HepG2 (cell line): ENCODE measurements around the gene OR10H1. TPM values are rescaled to one million over a fixed set of nuclear protein-coding genes. Genes with fewer than 3 reads are reported as not detected.

Experiments
- GABPA ChIP-seq, 2 experiments: IDR thresholded peaks; 2 replicates each; pipeline ENCODE4 v1.6.1; 2011 to 2016; ENCODE audit warnings: low read depth in 2 of 2, low read length in 1 of 2, missing biosample characterization in 1 of 2, missing genetic modification characterization in 1 of 2
- KMT2B ChIP-seq: IDR thresholded peaks from 2 replicates; pipeline ENCODE4 v1.6.1; 2016; ENCODE audit warnings: missing genetic modification reagents, missing compliant biosample characterization
- MTA3 ChIP-seq: sonication (generic); formaldehyde crosslinking; IDR thresholded peaks from 2 replicates; pipeline ENCODE4 v1.4.0; 2020; ENCODE audit warnings: missing genetic modification reagents
- YEATS2 ChIP-seq: sonication (generic); formaldehyde crosslinking; IDR thresholded peaks from 2 replicates; pipeline ENCODE4 v1.4.0; 2020; ENCODE audit warnings: missing genetic modification reagents, borderline replicate concordance
- YY1 ChIP-seq: IDR thresholded peaks from 2 replicates; pipeline ENCODE4 v1.6.1; 2011; ENCODE audit warnings: low read length, low read depth, moderate library complexity, mild to moderate bottlenecking; ENCODE audit not compliant: insufficient read depth, insufficient replicate concordance
- ZBTB38 ChIP-seq: sonication (generic); formaldehyde crosslinking; IDR thresholded peaks from 2 replicates; pipeline ENCODE4 v1.5.1; 2020; ENCODE audit warnings: mild to moderate bottlenecking, missing genetic modification reagents
- ZBTB40 ChIP-seq, 2 experiments: fragments of 450-650 bp in 1 of 2; sonication (generic) in 1 of 2; formaldehyde crosslinking in 1 of 2; IDR thresholded peaks; 2 replicates each; pipeline versions ENCODE4 v1.6.1 to v1.8.0; 2016 to 2022; ENCODE audit warnings: antibody characterized with exemption in 1 of 2, mild to moderate bottlenecking in 1 of 2, missing genetic modification reagents in 1 of 2
- ZNF101 ChIP-seq: sonication (generic); formaldehyde crosslinking; IDR thresholded peaks from 2 replicates; pipeline ENCODE4 v1.4.0; 2020; ENCODE audit warnings: mild to moderate bottlenecking, low read depth, missing genetic modification reagents, borderline replicate concordance
- ZNF570 ChIP-seq: sonication (generic); formaldehyde crosslinking; IDR thresholded peaks from 2 replicates; pipeline ENCODE4 v1.4.0; 2020; ENCODE audit warnings: mild to moderate bottlenecking, missing genetic modification reagents, borderline replicate concordance
- ZNF704 ChIP-seq: sonication (generic); formaldehyde crosslinking; IDR thresholded peaks from 2 replicates; pipeline ENCODE4 v1.8.1; 2023; ENCODE audit warnings: mild to moderate bottlenecking, inconsistent platforms, moderate library complexity, missing genetic modification reagents, borderline replicate concordance
- ZNF737 ChIP-seq: sonication (generic); formaldehyde crosslinking; IDR thresholded peaks from 2 replicates; pipeline ENCODE4 v1.5.0; 2020; ENCODE audit warnings: missing genetic modification reagents, mild to moderate bottlenecking, borderline replicate concordance
- ZNF75D ChIP-seq: sonication (generic); formaldehyde crosslinking; IDR thresholded peaks from 2 replicates; pipeline ENCODE4 v1.8.1; 2023; ENCODE audit warnings: missing genetic modification reagents, mild to moderate bottlenecking, borderline replicate concordance
- ZNF839 ChIP-seq: sonication (generic); formaldehyde crosslinking; IDR thresholded peaks from 2 replicates; pipeline ENCODE4 v1.4.0; 2020; ENCODE audit warnings: missing genetic modification reagents, mild to moderate bottlenecking, borderline replicate concordance
- polyA plus RNA-seq, 8 experiments: library from polyadenylated mRNA; depleted of rRNA in 3 of 8; stranded (reverse) in 7 of 8; unstranded in 1 of 8; fragments of >200 nt; fragmentation: Illumina TruSeq in 4 of 8; extraction: Trizol in 4 of 8; gene quantifications; 2 replicates each; pipeline versions ENCODE4 v1.2.1 to v1.2.3, GENCODE V29; 2011 to 2016; ENCODE audit warnings: low read depth in 4 of 8, missing spikeins in 1 of 8, mixed read lengths in 1 of 8; ENCODE audit not compliant: insufficient read depth in 1 of 8
- total RNA-seq, 5 experiments: library from RNA; depleted of rRNA; stranded (reverse); fragments of >200 nt; fragmentation: Illumina TruSeq; extraction: Trizol; gene quantifications; 2 replicates each; pipeline ENCODE4 v1.2.3, GENCODE V29; 2016; ENCODE audit warnings: low read depth in 1 of 5
- TF ChIP-seq, protein P1 (sequence below): sonication (generic); formaldehyde crosslinking; IDR thresholded peaks from 2 replicates; pipeline ENCODE4 v1.5.1; 2020; ENCODE audit warnings: mild to moderate bottlenecking, moderate library complexity, missing genetic modification reagents

OR10H1 gene
- total and polyA plus RNA-seq, 2 of the 13 experiments (the other 11 are each of a cell fraction or from before 2014, with no cell fraction given) = not detected

GRCh38 chr19:15836330-15837220 lies 21.1 kb upstream of the OR10H1 start (continued):
- peak; percentile 42; the same call in 1 of the 2 replicates for TF ChIP-seq ZBTB40 (IDR thresholded peaks at IDR 0.05)
- no peak for TF ChIP-seq ZBTB40 (CRISPR knock-in tag; IDR thresholded peaks at IDR 0.05)
- TF ChIP-seq, protein P1, sequence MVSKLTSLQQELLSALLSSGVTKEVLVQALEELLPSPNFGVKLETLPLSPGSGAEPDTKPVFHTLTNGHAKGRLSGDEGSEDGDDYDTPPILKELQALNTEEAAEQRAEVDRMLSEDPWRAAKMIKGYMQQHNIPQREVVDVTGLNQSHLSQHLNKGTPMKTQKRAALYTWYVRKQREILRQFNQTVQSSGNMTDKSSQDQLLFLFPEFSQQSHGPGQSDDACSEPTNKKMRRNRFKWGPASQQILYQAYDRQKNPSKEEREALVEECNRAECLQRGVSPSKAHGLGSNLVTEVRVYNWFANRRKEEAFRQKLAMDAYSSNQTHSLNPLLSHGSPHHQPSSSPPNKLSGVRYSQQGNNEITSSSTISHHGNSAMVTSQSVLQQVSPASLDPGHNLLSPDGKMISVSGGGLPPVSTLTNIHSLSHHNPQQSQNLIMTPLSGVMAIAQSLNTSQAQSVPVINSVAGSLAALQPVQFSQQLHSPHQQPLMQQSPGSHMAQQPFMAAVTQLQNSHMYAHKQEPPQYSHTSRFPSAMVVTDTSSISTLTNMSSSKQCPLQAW (CRISPR knock-in tag) = peak; percentile 40; the same call in 1 of the 2 replicates
- 0 out of 2 replicates have a peak, but pooled peaks have one; percentile 60 for TF ChIP-seq ZNF704 (CRISPR knock-in tag)
- TF ChIP-seq ZNF737 (CRISPR knock-in tag) = no peak
- TF ChIP-seq GABPA (IDR thresholded peaks at IDR 0.05; ENCODE audit: low read depth, low read length) = peak; percentile 89
- TF ChIP-seq GABPA (CRISPR knock-in tag; IDR thresholded peaks at IDR 0.05; ENCODE audit: low read depth) = peak; percentile 89
- TF ChIP-seq ZNF101 (CRISPR knock-in tag) = no peak
- no peak for TF ChIP-seq ZNF570 (CRISPR knock-in tag)
- TF ChIP-seq ZBTB38 (CRISPR knock-in tag) = peak; percentile 64
- TF ChIP-seq KMT2B (CRISPR knock-in tag) = peak; percentile 28; the same call in 1 of the 2 replicates
- no peak for TF ChIP-seq YY1
- TF ChIP-seq YEATS2 (CRISPR knock-in tag) = peak; percentile 36; the same call in 1 of the 2 replicates
- TF ChIP-seq ZNF75D = no peak
- TF ChIP-seq ZNF839 = peak; percentile 69; the same call in 1 of the 2 replicates
- no peak for TF ChIP-seq MTA3 (CRISPR knock-in tag)
